LoVo (cell line): ENCODE measurements around the gene NOC4L.

Experiments
- DNase-seq: peaks from one replicate; pipeline ENCODE4 v3.0.0-alpha.2; 2016; ENCODE audit warnings: low spot score

NOC4L gene

DNA sequence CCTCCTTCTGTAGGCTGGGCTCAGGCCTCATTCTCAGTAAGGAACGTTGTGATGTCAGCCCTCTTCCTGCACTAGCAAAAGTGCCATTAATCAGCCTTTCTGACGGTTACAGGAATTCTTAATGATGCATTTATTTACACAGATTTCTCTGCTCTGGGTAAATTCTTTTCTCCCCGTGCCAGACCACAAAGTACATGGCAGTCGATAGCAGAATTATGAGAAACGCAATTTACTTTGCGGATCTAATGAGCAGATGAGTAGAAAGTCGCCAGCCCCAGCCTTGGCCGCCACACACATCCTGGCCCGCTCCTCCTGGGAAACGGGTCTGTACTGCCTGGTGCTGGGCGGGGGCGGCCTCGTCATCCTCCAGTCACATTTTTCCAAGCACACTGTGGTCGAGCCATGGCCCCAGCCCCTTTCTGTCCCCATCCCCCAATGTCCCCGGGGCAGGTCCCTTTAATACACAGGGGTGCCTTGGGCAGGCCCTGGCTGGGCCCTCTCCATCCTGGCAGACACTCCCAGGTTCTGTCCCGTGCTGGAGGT, 25.9 kb downstream of the NOC4L start:
- DNase-seq: no peak

DNA sequence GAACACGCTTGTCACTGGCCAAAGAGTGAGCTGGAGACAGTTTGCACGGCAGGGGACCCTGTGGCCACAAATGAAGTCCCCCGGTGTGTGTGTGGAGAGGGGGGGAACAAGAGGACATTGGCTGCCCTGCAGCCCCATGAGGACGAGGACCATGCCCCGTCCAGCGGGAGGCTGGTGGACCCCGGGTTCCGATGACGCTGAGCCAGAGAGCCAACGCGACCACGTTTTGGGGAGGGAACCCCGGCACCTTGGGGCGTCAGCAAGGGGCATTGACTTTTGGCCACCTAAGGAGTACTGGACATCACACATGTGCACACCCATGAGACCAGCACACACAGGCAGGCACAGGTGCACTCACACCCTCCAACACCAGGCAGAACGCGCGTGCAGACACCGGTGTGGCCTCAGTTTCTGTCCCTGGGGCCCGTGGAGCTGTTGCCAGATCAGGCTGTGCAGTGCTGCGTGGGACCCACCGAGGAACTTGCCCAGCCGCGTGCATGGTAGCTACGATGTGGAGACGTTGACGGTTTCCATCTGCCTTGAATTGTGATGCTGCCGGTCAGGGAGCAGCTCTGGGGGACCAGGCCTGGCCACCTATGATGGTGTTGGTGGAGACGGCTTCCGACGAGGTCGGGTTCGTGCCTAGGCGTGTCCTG, 26.5 kb downstream of the NOC4L start:
- no peak for DNase-seq

- no peak for DNase-seq
Observed at GRCh38 chr12:132171293-132171967, 27.2 kb downstream of the NOC4L start.

- no peak for DNase-seq
Observed at GRCh38 chr12:132171968-132172521, 27.8 kb downstream of the NOC4L start.

DNA sequence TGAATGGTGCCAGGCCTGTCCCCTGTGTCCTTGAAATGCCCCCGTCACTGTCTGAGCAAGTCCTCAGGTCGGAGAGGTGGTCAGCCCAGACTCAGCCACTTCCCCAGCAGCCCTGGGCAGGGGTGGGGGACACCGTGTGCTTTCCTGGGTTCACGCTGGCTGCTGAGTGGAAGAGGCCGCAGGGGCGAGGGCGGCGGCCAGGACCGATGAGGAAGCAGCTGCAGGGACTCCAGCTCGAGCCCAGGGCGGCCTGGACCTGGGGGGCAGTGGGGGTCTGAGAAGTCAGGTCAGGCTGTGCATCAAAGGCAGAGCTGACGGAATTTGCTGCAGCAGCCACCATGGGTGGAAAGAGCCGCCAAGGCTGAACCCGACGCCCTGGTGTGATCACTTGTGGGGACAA, 28.4 kb downstream of the NOC4L start:
- no peak for DNase-seq

GRCh38 chr12:132173135-132174014, 29.1 kb downstream of the NOC4L start:
- no peak for DNase-seq

DNA sequence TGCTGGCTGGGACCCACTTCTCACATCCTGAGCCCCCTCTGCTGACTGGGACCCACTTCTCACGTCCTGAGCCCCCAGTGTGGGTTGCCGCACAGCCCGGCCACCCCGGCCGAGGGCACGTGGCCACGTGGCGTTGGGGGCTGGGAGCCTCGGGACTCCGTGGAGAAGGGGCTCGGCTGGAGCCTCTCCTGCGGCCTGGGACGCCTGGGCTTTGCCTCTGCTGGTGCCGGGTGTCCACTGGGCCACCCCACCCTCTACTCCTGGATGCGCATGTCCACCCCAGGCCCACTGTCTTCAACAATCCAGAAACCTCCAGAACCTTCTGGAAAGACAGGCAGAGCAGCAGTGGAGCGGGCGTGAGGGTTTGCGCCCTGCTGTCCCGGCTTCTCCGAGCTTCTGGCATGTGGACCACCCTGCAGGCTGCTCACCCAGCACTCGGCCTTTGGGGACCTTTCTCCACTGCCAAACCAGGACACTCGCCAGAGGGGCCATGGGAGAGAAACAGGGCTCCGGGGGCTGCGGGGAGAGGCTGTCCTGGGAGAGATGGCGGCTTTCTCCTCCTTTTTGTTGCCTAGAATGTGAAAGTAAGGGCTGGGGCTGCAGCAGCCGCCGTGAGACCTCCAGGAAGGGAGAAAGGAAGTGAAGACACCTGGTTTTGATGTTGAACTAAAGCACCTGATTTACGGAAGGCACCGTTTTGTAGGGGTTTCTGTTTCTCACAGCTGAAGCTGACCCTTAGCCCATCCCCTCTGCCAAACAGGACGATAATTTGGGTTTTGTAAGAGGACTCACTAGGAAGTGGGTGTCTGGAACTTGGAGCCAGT, 30.0 kb downstream of the NOC4L start:
- DNase-seq: no peak

DNA sequence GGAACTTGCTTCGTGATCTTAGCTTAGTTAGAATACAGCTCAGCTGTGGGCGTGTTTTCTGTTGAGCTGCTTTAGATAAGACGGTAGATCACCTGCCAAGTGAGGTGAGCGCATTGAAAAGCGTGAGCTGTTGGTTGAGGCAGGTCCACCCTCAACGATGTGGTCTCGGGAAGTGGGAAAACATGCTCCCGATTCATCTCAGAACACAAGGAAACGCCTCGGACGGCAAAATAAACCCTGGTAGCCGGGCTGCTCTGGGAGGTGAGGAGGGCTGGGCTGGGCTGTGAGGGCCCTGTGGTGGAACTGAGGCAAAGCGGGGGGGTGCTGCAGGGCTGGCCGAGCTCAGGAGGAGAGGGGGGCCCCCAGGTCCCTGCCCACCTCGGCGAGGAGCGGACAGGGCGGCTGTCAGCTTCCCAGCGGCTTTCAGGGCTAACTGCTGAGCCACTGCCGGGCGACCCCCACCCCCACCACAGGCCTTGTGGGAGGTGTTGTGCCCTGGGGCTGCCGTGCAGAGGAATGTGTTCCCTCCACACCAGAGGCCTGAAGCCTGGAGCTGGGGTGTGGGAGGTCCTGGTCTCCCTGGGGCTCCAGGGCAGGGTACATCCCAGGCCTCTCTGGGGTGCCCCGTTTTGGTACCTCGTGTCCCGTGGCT, 30.7 kb downstream of the NOC4L start:
- DNase-seq: no peak

- DNase-seq: no peak
Observed at GRCh38 chr12:132175496-132176384, 31.5 kb downstream of the NOC4L start.

GRCh38 chr12:132176385-132176919, 32.2 kb downstream of the NOC4L start:
- DNase-seq: no peak

DNA sequence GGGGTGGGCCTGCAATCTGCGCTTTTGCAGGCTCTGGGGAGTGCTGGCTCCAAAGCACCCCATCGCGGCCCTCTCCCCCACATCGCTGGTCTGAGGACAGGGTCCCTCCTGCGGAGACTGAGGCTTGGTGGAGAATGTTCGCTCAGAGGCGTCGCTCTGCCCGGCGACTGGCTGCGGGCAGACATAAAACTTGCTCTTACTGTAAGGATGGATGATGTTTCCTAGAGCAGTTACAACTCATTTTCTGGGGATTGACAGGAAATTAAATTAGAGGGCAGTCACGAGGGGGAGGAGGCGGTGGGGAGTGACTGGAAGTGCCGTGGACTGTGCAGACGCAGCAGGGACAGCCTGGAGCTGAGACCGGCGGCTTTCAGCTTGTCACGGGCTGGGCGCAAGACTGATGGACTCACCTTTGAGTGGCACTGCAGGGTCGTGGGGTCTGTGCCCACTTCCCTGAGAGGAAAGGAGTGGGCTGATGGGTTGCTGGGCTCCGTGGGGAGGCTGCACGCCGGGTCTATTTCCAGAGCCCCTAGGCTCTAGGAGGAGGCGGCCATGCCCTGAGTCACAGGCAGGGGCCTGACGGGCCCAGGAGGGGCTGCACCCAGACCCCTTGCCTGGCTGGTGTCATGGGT, 32.8 kb downstream of the NOC4L start:
- DNase-seq: no peak

DNA sequence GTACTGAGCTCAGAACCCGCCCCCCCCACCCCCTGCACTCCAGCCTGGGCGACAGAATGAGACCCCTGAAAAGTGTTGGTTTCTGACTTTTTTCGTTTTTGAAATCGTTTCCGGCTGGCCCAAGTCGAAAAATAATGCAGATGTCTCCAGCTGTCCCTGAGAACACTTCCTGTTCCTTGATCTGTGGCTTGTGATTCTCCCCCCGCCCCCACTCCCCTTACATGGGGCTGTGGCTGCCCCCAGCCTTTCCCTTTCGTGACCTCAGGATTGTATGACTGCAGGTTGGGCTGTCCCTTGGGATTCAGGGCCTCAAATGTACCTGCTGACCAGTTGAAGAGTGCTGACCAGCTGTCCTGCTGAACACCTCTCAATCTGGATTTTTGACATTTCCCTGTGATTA, 34.1 kb downstream of the NOC4L start:
- no peak for DNase-seq

DNA sequence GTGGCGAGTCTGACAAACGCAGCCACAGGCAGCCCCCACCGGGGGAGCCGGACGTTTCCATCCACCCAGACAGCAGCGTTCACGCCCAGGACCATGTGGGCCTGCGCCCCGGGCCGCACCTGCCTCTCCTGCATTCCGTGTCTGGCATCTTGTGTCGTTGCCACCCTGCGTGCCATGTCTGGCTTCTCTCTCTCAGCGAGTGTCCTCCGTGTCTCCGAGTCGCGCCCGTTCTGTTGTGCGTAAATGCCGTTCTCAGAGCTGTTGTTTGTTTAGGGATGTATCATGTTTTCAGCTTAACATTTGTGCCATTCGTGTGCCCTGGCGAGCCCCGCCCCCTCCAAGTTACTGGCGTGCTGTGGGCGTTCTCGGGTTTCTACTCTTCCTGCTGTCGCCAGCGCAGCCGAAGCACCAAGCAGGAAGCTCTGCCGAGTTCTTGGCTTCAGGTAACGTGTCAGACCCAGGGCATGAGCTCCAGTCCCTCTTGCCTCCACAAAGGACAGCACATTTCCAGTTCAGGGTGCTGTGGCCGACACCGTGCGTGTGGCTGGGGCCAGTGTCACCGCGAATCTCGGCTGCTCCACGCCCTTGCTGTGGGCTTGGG, 34.6 kb downstream of the NOC4L start:
- peak; percentile 15 for DNase-seq

DNA sequence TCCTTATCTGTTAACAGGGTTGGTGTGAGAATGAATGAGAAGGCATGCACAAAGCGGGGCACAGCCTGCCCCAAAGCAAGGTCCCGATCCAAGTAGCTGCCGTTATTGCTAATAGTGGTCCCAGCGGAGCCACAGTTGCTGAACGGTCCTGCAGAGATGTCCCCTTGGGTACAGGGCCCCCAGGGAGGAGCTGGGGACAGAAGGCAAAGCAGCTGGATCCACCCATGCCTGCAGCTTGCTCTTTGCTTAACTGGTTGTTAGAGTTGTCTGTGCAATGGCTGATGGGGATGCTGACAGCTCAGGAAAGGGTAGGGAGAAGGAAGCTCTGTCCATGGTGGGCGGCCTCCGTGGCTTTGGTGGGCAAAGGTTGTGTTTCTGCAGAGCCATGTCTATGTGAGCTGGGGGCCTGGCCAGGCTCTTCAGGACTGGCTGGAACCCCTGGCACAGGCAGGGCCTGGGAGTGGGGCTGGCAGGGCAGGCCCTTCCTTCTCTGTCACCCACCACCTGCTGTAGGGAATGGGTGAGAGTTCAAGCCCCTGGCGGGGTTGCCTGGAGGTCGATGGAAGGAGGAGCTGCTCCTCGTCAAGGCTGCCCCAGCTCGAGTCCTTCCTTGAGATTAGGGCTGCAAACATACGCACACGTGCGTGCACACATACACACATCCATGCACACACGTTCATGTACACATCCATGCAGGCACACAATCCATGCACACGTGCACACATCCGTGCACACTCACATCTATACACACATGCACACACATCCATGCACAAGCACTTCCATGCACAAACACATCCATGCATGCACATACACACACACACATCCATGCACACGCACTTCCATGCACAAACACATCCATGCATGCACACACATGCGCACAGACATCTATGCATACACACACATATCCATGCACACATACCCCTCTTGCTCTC, 35.4 kb downstream of the NOC4L start:
- no peak for DNase-seq

DNA sequence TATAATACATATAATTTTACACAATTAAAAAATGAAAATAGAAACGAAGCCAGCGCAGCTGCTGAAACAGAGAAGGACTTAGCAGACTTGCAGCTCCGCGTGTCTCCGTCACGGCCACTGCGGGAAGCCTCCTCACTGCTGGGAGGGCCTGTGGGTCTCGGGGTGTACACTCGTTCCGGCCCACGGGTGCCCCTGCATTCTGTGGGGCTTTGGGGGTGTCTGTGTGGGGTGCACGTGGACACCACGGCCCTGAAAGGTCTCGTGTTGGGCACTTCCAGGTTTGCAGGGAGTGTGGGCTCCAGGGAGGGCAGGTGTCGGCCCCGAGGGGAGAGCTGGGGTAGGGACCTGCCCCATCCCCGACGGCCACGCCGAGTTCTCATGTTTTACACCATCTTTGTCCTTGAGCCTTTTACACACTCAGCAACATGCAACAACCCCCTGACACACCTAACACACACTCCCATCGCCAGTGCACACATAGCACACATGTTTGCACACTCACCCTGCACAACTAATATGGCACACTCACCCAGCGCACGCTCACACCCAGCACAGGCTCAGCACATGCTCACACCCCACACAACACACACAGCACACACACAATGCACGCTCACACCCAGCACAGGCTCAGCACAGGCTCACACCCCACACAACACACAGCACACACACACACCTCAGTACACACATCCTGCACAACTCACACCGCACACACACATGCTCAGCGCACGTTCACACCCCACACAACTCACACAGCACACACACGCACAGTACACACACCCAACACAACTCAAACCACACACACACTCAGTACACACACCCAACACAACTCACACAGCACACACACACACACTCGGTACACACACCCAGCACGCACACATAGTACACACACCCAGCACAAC, 36.6 kb downstream of the NOC4L start:
- DNase-seq: no peak

GRCh38 chr12:132181570-132182200, 37.4 kb downstream of the NOC4L start:
- DNase-seq: no peak
